SHP77 (cell line): ENCODE results near the gene STARD13.
"Not testable (repeated sequence)": the region's sequence is repeated elsewhere in the genome, so short reads cannot be mapped to it uniquely, and the experiment has no call there.

Experiments
- DNase-seq, 2 experiments: peaks; one replicate each; lab custom pipeline; 2025; lab: John Stamatoyannopoulos, UW

The STARD13 gene

GRCh38 chr13:33257841-33258807 is 27.4 kb downstream of the STARD13 start:
- DNase-seq = no peak

GRCh38 chr13:33256148-33256840 is 29.3 kb downstream of the STARD13 start:
- DNase-seq = no peak

GRCh38 chr13:33252135-33252534 is 33.4 kb downstream of the STARD13 start:
- DNase-seq = no peak

GRCh38 chr13:33251131-33251661 is 34.4 kb downstream of the STARD13 start:
- DNase-seq = no peak

GRCh38 chr13:33250609-33251008 is 34.9 kb downstream of the STARD13 start:
- no peak for DNase-seq

- no peak for DNase-seq
Measured at GRCh38 chr13:33249894-33250293, 35.7 kb downstream of the STARD13 start.

GRCh38 chr13:33249066-33249465 is 36.5 kb downstream of the STARD13 start:
- DNase-seq = no peak

GRCh38 chr13:33245505-33246158 is 39.9 kb downstream of the STARD13 start:
- no peak for DNase-seq

GRCh38 chr13:33244907-33245287 is 40.7 kb downstream of the STARD13 start:
- no peak for DNase-seq

- DNase-seq = no peak
Measured at GRCh38 chr13:33244210-33244906, 41.2 kb downstream of the STARD13 start.

GRCh38 chr13:33242984-33243617 is 42.5 kb downstream of the STARD13 start:
- DNase-seq = no peak

GRCh38 chr13:33242372-33242771 is 43.2 kb downstream of the STARD13 start:
- not testable (repeated sequence) for DNase-seq

- DNase-seq = no peak
Measured at GRCh38 chr13:33236021-33236420, 49.5 kb downstream of the STARD13 start.

GRCh38 chr13:33235564-33235963 is 50.0 kb downstream of the STARD13 start:
- DNase-seq = no peak

- DNase-seq = no peak
Measured at GRCh38 chr13:33235078-33235477, 50.5 kb downstream of the STARD13 start.

GRCh38 chr13:33233547-33233946 is 52.0 kb downstream of the STARD13 start:
- DNase-seq = no peak

GRCh38 chr13:33232883-33233282 is 52.7 kb downstream of the STARD13 start:
- no peak for DNase-seq

- DNase-seq = no peak
Measured at GRCh38 chr13:33231339-33231738, 54.2 kb downstream of the STARD13 start.

GRCh38 chr13:33230178-33230881 is 55.2 kb downstream of the STARD13 start:
- DNase-seq = no peak

GRCh38 chr13:33229446-33230177 is 55.9 kb downstream of the STARD13 start:
- no peak for DNase-seq
